GM18508 (cell line): ENCODE data around the gene SCYGR7.
"Not testable (repeated sequence)": the region's sequence is repeated elsewhere in the genome, so short reads cannot be mapped to it uniquely, and the experiment has no call there.

Experiments used
- ATAC-seq: cut with Tn5 transposase; IDR thresholded peaks from one replicate; pipeline ENCODE4 v1.9.1; 2021; ENCODE audit warnings: moderate number of reproducible peaks; ENCODE audit not compliant: insufficient read depth, unreplicated experiment

SCYGR7 gene, protein sequence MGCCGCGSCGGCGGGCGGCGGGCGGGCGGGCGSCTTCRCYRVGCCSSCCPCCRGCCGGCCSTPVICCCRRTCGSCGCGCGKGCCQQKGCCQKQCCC

DNA sequence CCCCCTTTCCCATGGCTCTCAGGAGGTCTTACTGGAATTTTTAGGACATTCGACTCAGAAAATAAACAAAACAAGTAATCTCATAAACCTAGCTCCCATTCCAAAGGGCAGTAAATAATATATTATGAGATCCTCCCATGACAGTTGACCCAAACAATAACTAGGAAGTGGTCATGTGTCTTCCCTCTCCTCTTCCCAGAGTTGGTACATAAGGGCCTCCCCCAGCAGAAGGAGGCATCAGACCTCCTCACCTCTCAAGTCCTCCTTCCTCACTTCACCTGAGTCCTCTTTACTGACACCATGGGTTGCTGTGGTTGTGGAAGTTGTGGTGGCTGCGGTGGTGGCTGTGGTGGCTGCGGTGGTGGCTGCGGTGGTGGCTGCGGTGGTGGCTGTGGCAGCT lies at the start of gene SCYGR7:
TSS of gene SCYGR7 (plus strand) at position 301 of the 400 bp plus-strand sequence. CDS start at position 301, 0 bp downstream.
- no peak for ATAC-seq

DNA sequence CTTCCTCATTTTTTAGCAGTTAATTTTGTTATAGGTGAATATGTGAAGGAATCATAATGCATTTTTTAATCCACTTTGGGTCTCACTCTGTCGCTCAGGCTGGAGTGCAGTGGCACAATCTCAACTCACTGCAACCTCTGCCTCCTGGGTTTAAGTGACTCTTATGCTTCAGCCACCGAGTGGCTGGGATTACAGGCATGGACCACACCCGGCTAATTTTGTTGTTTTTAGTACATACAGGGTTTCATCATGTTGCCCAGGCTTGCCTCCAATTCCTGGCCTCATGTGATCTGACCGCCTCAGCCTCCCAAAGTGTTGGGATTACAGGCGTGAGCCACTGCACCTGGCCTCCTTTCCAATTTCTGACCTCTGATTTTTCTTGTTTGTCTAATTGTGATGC lies 43.9 kb upstream of the SCYGR7 start:
- ATAC-seq: no peak

DNA sequence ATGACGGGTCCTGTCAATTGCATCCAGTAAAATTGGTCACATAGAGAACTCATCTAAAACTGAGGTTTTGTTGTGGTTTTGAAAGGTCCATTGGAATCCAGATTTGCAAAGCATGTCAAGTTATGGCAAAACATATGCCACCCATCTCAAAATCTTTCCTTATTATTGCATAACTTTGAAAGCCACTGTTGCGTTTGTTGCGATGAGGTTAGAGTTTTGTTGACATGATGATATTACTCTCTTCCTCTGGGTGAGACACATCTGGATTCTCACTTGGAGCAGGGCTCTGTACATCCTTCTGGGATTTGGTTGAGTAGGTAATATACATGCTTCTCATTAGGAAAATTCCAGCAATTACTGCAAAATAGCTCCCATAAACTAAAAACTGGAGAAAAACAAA lies 40.9 kb upstream of the SCYGR7 start:
- no peak for ATAC-seq

DNA sequence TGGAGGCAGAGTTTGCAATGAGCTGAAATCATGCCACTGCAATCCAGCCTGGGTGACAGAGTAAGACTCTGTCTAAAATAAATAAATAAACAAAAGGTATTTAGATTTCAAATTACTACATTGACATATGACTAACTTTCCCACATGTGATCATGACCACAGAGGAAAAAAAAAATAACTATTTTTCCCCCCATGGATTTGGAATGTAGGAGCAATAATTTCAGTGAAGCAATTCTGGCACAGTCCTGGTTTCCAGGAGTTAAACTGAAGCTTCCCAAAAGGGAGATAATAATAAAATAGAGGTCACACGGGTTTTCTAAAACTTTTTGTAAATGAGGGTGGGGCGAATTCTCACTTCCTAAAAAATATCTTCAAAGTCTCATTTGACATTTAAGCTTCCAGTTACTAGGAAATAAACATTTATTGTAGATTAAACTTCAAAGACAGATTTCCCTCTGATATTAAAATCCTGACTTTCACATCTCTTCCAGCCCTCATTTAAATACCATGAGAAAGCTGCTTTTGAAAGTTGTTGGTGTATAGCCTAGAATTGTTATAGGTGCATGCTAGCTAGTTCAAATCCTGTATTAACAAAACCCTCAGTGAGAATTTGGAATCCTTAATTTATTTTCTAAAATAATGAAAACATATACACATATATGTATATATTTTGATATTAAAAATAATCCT lies 31.0 kb upstream of the SCYGR7 start:
- no peak for ATAC-seq

DNA sequence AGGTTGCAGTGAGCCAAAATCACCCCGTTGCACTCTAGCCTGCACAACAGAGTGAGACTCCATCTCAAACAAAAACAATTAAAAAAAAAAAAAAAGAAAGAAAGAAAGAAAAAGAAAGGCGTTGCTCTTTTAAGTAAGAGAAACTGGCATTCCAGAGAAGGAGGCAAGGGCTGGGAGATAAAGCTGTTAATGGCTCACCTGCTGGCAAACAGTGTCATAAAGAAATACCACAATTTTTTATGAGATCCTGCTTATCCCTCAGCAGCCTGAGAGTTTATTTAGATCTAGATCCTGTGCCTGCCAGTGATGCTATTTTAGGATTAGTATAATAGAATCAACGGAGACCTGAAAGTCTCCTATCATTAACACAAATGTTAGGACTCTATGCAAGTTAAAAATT lies 26.6 kb upstream of the SCYGR7 start:
- ATAC-seq: no peak

DNA sequence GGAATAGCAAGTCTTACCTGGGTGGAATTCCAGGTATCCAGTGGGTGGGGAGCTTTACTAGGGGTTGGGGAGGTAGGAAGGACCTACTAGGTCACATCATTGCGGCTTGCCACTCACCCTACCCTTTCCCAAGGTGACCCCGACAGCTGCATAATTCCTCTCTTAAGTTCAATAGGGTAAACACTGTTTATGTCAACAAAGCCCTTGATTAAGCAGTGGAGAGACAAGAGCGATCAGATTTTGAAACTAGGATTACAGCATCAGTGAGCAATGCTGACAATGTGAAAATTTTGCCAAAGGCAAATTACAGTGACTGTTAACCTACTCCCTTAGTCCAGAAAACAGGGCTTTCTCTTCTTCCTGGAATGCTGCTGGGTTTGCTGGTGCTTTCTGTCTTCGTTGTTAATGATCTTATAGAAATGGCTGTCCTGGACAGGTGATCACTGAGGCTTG lies 24.8 kb upstream of the SCYGR7 start:
- no peak for ATAC-seq

DNA sequence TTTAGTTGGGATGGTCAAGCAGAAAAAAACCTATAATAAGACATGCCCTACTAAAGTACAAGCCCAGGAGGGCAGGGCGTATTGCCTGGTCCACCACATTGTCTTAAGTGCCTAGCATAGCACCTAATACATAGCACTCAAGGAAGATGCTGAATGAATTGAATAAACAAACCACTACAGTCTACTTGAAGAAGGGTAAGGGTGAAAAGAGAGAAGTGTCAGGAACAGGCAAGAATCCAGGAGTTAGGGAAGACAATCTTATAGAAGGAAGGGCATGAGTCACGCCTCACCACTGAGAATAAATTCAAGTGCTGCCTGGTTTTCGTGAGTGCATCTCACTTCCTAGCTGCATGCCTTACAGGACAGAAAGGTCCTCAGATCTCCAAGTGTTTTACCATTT lies 24.2 kb upstream of the SCYGR7 start:
- ATAC-seq: no peak

DNA sequence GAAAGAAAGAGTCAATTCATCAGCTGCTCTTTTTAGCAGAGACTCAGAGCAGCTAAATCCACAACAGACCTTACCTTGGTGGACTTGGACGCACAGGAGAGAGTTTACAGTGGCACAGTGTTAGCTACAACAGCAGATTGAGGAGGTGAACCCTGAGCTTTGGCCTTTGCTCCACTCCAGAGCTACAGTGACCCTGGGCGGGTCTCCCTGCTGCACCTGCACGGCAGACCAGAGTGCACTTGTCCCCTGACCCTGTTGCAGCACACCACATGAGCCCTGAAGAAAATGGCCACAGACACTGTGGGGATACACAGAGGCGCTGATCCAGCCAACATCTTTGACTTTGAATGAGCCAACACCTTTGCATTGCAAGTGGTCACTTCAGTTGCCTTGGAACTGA lies 21.3 kb upstream of the SCYGR7 start:
- ATAC-seq: no peak

DNA sequence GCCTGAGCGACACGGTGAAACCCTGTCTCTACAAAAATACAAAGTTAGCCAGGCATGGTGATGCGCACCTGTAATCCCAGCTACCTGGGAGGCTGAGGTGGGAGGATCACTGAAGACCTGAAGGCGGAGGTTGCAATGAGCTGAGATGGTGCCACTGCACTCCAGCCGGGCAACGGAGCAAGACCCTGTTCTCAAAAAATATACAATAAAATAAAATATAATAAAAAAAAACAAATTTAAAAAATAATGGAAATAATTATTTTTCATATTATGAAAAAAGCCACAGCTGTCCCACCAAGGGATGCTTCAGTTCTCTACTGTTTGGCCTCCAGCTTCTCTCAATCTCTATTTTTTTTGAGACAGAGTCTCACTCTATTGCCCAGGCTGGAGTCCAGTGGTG lies 20.7 kb upstream of the SCYGR7 start:
- ATAC-seq: no peak

DNA sequence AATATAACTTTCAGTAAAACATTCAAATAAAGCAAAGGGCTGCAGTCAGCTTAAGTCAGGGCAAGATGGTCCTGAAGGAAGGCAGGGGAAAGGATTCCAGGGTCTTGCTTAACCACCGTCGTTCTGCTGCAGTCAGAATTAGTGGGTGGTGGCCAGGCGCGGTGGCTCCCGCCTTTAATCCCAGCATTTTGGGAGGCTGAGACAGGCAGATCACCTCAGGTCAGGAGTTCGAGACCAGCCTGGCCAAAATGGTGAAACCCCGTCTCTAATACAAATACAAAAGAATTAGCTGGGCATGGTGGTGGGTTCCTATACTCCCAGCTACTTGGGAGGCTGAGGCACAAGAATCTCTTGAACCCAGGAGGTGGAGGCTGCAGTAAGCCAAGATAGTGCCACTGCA lies 17.1 kb upstream of the SCYGR7 start:
- no peak for ATAC-seq

DNA sequence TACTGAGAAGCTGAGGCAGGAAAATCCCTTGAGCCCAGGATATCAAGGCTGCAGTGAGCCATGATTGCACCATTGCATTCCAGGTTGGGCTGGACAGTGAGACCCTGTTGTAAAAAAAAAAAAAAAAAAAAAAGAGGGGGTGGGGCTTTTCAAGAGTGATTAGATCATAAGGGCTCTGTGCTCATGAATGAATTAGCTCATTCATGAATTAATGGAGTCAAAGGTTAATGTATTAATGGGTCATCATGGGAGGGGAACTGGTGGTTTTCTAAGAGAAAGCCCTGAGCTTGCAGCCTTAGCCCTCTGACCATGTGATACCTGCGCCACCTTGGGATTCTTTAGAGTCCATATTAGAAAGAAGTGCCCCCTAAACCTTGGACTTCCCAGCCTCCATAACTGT lies 14.8 kb upstream of the SCYGR7 start:
- no peak for ATAC-seq

DNA sequence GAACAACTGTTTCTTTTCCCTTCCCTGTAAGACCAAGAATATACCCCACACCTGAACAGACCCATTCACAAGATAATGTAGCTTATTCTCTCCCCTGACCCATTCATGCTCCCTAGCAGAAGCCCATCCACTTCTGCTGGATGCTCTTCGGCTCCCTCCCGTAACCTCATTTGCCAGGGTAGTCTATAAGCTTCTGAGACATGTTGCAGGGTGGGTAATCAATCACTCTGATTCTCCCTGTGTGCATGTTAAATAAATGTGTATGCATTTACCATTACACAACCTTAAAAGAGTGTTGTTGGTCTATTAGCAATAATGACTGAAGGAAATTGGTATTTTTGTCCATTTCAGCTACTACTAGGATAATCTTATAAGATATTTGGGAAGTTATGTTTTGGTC lies 11.6 kb upstream of the SCYGR7 start:
- no peak for ATAC-seq

DNA sequence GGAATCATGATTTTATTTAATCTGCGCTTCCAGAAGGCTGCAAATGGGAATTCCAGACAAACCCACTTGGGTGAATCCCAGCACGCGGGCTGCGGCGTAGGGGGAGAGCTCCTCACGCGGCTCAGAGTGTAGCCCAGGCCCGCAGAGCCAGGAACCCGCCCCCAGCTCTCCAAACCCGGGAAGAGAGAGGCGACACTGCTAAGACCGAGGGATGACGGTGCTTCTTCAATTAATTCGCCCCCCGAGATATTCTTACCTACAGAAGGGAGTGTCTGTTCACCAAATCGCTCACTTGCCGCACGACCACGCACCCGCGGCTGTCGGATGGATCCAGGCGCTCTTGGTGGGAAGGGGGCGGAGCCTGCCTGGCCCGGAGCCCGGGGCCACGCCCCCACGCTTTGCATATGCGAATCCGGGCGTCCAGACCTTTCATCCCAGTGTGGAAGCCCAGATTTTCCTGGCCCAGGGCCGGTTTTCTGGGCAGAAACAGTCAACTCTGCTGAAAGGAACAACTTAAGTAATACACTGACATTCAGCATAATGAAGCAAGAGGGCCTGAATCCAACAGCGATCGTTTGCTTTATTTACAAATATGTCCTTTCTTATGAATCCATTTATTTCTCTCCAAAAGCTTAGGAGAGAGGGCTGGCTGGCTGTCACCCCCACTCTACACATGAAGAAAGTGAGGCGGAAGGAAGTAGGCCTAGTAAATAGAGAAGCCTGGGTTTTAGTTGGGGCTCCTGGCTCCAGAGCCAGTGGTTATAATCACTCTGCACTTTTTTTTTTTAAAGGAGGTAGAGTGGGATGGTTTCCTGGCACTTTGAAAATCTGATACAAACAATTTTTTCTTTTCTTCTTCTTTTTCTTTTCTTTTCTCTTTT lies 10.2 kb upstream of the SCYGR7 start, which contains the start of gene SLC19A3:
TSS of gene SLC19A3 (minus strand) at position 342 of the 881 bp plus-strand sequence. CDS start 15,710 bp downstream, outside the sequence.
- no peak for ATAC-seq

DNA sequence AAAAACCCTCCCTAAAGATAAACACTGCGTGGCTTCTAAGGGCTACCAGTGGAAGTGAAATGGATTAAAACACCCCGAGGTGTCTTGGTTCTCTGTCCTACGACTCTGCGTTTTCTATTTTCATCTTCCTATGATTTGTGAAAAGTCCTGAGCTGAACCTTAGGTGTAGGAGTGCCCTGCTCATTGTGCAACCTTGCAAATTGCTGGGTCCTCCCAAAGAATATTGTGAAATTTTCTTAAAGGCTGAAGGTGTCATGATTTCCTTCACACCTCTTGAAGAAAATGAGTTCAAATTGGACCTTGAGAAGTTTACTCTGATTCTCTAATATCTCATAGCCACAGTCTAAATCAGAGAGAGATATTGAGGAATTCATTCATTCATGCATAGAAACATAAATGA lies 8.5 kb upstream of the SCYGR7 start:
- no peak for ATAC-seq

DNA sequence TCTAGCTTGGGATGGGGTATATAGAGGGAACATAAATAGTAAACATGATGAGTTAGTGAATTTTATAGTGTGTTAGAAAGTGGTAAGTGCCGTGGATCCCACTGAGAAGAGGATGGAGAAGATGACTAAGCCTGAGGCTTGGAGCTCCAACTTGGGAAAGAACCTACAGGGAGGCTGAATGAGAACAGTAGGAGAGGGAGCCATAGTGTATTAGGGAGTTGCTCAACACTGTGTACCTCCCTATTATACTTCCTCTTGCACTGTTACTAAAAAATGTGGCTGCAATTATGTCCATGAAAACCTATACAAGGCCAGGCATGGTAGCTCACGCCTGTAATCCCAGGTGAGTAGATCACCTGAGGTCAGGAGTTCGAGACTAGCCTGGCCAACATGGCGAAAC lies 7.5 kb upstream of the SCYGR7 start:
- no peak for ATAC-seq

DNA sequence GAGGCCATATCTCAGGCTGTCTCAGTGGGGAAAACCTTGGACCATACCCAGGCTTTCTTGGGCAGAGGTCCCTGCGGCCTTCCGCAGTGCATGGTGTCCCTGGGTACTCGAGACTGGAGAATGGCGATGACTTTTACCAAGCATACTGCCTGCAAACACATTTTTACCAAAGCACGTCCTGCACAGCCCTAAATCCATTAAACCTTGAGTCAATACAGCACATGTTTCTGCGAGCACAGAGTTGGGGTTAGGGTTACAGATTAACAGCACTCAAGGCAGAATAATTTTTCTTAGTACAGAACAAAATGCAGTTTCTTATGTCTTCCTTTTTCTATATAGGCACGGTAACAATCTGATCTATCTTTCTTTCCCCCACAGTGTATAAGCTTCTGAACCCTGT lies 5.3 kb upstream of the SCYGR7 start:
- ATAC-seq: not testable (repeated sequence)

DNA sequence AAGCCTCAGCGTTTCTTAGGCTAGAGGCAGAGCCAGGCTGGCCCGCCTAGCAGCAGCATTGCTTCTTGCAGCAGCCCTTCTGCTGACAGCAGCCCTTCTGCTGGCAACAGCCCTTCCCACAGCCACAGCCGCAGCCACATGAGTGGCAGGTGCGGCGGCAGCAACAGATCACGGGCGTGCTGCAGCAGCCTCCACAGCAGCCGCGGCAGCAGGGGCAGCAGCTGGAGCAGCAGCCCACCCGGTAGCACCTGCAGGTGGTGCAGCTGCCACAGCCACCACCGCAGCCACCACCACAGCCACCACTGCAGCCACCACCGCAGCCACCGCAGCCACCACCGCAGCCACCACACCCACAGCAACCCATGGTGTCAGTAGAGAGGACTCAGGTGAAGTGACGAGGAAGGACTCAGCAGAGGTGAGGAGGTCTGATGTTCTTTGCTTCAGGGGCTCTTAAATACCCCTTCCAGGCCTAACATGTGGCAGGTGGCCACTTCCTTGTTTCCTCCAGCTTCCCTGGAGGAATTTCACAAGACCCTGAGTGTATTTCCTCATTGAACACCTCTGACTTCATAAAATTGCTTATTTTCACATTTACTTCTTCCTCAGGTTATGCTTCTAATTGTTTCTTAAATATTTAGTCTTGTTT lies 3.6 kb upstream of the SCYGR7 start, which contains the start of gene SCYGR6:
TSS of gene SCYGR6 (minus strand) at position 364 of the 646 bp plus-strand sequence. CDS start at position 364, 0 bp downstream.
- ATAC-seq: no peak

DNA sequence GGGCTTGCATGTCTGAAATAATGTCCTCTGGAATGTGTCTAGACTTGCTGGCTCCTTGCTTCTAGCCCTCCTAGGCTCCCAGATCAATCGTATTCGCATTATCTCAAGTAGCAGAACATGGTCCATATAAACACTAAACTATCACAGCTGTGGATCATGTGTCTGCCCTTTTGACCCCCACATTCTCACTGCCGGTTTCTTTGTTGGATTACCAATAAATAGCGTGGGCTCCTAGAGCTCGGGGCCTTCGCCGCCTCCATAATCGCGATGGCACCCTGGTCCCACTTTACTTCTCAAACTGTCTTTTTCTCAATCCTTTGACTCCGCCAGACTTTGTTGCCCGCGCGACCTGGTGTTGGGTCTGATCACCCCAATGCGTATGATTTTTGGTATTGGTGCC lies 11.2 kb downstream of the SCYGR7 start:
- no peak for ATAC-seq

DNA sequence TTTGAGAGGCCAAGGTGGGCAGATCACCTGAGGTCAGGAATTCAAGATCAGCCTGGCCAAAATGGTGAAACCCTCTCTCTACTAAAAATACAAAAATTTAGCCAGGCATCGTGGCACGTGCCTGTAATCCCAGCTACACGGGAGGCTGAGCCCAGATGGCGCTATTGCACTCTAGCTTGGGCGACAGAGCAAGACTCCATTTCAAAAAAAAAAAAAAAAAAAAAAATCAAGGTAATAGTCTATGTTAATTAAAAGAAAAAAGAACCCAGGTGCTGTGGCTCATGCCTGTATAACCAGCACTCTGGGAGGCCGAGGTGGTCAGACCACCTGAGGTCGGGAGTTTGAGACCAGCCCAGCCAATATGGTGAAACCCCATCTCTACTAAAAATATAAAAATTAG lies 12.6 kb downstream of the SCYGR7 start:
- ATAC-seq: not testable (repeated sequence)

DNA sequence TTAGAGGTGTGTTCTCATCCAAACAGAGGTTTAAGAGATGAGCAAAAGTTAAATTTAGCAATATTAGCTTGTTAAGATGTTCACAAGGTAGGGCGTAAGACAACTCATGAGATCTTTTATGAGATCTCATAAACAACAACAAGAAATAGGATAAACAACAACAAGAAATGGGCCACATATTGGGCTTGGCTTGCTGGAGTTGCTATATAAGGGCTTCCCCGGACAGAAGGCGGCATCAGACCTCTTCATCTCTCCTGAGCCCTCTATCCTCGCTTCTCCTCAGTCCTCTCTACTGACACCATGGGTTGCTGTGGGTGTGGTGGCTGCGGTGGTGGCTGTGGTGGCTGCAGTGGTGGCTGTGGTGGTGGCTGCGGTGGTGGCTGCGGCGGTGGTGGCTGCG lies 17.5 kb downstream of the SCYGR7 start, which contains the start of gene SCYGR8:
TSS of gene SCYGR8 (plus strand) at position 301 of the 400 bp plus-strand sequence. CDS start at position 301, 0 bp downstream.
- ATAC-seq: no peak
